NCI-H2107 treated with DMSO at 0.1 percent for 48 hours (cell line): ENCODE results near the gene PLEKHA1.

ENCODE experiments used
- DNase-seq: peaks from one replicate; lab custom pipeline; 2025; ENCODE audit not compliant: unreplicated experiment; lab: John Stamatoyannopoulos, UW

Gene PLEKHA1

GRCh38 chr10:122374237-122374858 is at the start of gene PLEKHA1:
Gene PLEKHA1 (plus strand): TSS chr10:122374708. CDS start chr10:122393201, 18,493 bp downstream.
- peak; percentile 75 for DNase-seq

- DNase-seq: no peak
These were observed 49.3 kb upstream of the PLEKHA1 start for GRCh38 chr10:122325235-122325634.

GRCh38 chr10:122326385-122326784 is 48.1 kb upstream of the PLEKHA1 start:
- no peak for DNase-seq

GRCh38 chr10:122326806-122327205 is 47.7 kb upstream of the PLEKHA1 start:
- DNase-seq: no peak

GRCh38 chr10:122327237-122328206 is 47.0 kb upstream of the PLEKHA1 start:
- DNase-seq: no peak

- no peak for DNase-seq
These were observed 45.8 kb upstream of the PLEKHA1 start for GRCh38 chr10:122328676-122329075.

- no peak for DNase-seq
These were observed 45.1 kb upstream of the PLEKHA1 start for GRCh38 chr10:122329416-122329815.

GRCh38 chr10:122331100-122331499 is 43.4 kb upstream of the PLEKHA1 start:
- no peak for DNase-seq

- DNase-seq: no peak
These were observed 42.7 kb upstream of the PLEKHA1 start for GRCh38 chr10:122331615-122332446.

- DNase-seq: no peak
These were observed 41.5 kb upstream of the PLEKHA1 start for GRCh38 chr10:122333037-122333436.

GRCh38 chr10:122336332-122336731 is 38.2 kb upstream of the PLEKHA1 start:
- DNase-seq: no peak

GRCh38 chr10:122336961-122337360 is 37.5 kb upstream of the PLEKHA1 start:
- DNase-seq: no peak

GRCh38 chr10:122338609-122339441 is 35.7 kb upstream of the PLEKHA1 start:
- no peak for DNase-seq

GRCh38 chr10:122341141-122341810 is 33.2 kb upstream of the PLEKHA1 start:
- no peak for DNase-seq

- DNase-seq: peak; percentile 13
These were observed 32.0 kb upstream of the PLEKHA1 start for GRCh38 chr10:122342293-122343134.

GRCh38 chr10:122343135-122343800 is 31.2 kb upstream of the PLEKHA1 start:
- DNase-seq: no peak

- DNase-seq: no peak
These were observed 30.6 kb upstream of the PLEKHA1 start for GRCh38 chr10:122343936-122344335.

GRCh38 chr10:122344741-122345258 is 29.7 kb upstream of the PLEKHA1 start:
- DNase-seq: no peak
